ENCODE data around the gene HOXC6.
"Not testable (repeated sequence)": the region's sequence is repeated elsewhere in the genome, so short reads cannot be mapped to it uniquely, and the experiment has no call there.

Gene HOXC6

DNA sequence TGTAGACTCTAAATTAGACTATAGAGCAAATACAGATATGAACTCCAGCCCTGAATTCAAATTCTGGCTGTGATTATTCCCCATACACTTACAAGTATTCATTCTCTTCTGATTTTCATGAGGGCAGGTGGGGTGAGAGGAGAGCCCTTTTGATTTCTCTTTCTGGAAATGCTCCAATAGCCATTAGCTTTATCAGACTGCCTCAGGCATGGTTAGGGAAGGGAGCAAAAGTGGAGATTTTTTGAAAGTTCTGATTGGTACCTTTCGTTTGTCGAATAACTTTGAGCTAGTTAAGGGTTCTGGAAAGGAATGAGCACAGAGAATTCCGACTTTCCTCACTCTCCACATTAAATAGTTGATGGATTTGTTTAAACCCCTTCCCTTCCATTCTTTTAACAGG is 12.4 kb downstream of the HOXC6 start:
- no peak for DNase-seq

DNA sequence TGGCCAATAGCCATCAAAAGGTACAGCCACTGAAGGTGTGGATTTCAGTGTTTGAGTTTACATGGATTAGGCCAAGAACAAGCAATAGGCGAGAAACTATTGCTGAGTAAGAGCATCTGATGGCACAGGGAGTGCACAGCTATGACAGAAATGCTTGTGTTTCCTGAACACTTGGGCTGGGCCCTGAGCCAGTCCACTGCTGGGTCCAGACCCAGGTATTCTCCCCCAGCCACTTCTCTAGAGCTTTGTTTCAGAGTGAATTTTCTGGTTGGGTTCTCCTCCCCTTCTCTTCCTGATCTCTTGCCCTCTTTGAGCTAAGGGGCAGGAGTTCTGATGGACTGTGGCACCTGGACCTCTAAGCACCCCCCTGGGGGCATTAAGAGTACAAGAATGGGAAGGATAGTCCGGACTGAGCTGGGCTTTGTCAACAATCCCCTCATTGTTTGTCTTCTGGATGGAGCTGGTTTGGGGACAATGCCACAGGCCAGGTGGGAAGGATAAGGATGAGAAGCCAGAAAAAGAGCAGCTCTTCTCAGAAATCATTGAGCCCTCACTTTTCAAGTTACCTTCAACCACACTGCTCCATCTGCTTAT is 13.0 kb downstream of the HOXC6 start:
- no peak for DNase-seq

DNA sequence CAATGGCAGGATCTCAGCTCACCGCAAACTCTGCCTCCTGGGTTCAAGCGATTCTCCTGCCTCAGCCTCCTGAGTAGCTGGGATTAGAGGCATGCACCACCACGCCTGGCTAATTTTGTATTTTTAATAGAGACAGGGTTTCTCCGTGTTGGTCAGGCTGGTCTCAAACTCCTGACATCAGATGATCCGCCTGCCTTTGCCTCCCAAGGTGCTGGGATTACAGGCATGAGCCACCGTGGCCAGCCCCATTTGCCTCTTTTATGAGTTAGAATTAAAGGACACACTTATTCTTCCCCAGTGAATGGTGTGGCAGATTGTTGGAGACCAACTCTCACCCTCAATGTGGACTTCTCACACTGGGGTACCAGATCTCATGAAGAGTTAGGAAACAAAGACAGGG is 13.8 kb downstream of the HOXC6 start:
- not testable (repeated sequence) for DNase-seq

DNA sequence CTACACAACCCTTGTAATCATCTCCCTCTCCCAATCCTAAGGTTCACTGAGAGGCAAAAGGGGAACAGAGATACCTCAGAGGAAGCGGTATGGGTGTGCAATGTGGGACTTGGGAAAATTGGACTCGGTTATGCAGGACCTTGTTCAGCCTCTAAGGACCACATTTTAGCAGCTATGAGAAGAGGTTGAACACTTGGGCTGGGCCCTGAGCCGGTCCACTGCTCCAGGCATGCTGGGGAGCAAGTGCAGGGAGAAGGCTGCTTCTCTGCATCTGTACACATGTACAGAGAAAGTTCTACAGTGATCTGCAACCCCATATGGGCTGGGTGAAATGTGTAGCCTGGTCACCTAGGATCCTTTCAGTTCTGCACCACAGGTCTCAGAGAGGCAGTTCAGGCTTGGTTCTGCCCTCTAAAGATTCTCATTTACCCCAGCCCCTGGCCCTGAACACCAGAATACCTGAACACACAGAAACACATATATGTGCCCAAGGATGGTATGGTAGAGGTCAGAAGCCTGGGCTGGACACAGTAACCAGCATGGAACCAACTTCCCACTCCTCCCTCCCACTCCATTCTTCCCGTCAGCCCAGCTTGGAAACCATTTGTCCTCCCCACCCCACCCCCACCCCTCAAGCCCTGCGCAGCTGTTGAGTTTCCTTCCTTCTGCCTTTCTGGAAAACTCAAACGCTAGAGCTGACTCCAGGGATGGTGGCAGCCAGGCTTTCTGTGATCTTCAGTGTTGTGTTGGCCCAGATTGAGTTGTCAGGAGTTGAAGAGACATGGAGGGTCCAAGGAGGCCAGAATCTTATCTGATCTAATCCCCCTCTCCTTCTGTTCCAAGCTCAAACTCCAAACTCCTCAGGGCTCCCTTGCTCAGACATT is 15.0 kb downstream of the HOXC6 start:
- peak; percentile 31 for DNase-seq

DNA sequence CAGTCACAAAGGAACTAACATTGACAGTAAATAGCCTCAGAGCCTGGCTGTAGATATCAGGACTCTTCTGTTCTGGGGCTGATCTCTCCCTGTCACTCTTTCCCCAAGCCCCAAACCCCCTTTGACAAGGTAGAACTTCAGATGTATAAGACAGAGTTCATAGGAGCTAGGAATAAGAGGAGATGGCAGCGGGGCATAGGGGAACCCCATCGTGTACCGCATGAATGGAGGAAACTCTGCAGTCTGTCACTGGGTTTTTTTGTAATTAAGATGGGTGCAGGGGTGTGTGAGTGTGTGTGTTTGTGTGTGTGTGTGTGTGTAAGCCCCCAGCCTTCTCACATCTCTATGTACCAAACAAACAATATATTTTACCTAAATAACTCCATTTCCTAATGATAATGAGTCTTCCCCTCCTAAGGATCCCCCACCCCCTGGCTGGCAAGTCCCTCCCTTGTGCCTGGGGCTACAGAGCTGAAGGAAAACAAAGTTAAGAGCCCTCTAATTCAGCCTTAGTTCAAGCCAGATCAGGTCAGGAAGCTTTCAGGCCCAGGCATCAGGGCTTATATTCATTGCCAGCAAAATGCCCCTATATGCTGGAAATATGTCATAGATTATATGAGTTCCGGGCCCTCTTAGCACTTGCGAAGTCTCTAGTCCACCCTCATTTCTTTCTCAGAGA is 16.3 kb downstream of the HOXC6 start:
- DNase-seq = no peak

DNA sequence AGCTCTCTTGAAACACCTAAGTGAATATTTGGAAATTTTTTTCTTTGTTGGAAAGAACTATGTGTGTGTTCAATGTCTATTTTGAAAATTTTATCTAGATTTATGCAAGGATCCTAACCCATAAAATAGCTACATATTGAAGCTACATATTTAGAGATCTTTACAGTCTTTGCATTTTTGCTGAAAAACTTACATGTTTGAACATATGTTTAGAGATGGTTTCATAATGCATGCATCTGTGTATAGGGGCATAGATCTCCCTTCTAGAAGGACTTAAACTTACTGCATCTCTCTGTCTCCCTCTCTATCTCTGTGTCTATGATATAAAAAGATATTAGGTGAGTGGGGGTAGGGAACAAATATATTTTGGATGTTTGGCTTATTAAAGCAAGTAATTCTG is 17.2 kb downstream of the HOXC6 start:
- no peak for DNase-seq

DNA sequence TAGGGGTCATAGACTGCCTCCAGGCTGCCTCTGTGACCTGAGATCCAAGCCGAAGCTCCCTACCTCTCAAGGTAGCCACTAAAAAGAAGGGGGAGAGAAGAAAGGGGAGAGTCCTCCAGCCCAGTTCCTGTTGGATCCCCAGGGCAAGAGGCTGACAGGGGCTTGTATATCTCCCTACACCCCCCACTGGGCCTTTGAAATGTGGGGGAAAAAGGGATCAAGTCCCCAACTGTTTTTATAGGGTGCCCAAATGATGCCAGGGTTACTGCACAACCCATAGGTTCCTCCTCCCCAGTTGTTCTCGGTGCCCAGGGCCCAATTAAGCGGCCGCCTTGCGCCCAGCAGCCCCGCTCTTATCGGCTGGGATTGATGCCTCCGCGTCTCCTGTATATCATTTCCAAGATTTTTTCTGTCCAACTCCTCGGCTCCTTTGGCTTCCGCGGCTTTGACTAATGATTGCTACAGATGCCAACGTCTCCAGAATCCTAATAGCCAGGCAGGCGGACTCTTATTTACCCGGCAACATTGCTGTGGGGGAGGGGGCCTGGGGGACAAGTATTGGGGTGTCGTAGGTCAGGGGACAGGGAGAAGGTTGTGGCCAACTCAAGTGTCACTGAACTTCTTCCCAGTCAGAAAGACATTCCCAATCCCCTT is 17.8 kb downstream of the HOXC6 start:
- DNase-seq = peak; percentile 51

DNA sequence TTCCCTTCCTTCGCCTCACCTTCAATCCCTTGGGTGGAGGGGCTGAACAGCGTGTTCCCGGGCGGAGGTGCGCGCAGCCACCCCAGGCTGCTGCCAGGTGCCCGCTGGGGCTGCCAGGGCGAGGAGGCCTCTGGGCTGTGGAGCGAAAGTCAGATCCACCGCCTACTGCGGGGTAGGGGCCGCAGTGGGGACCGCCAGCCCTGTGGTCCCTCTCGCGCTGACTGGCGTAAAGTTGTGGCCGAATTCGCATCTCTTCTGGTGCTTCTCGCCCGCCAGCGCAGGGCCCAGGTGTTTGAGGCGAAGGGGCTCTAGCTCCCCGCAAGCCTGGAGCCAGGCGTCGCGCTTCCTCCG is 18.5 kb downstream of the HOXC6 start:
- no peak for DNase-seq

DNA sequence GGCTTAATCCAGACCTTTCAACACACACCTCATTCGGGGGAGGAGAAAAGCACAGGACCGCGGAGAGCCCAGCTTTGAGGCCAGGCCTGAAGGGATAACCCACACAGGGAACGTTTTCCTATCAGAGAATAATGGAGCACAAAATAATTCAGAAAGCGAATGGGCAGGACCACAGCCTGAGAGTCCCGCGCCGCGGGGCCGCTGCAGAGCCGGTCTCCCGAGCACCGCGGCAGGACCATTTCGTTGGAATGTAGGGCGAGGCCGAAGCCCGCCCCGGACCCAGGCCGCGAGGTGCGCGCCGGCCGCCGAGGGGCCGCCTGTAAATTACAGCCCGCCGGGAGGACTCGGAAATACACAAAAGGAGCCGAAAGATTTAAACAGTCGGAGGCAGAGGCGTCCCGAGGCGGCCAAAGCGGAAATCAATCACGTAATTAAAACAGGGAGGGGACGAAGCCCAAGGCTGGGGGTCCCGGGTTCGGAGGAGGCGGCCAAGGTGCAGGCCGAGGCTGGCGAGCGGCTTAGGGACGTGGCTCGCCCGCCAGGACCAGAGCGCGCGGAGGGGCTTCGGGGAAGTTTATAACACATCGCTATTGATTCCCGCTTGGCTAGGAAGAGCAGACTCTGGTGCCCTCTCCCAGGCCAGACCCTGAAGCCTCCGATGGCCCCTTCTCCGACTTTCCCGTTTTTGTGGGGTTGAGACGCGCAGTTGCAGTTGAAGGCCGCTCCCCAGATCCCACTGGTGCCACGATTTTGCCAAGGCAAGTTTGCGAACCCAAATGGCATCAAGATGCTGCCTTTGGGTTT is 19.1 kb downstream of the HOXC6 start:
- peak; percentile 81 for DNase-seq

DNA sequence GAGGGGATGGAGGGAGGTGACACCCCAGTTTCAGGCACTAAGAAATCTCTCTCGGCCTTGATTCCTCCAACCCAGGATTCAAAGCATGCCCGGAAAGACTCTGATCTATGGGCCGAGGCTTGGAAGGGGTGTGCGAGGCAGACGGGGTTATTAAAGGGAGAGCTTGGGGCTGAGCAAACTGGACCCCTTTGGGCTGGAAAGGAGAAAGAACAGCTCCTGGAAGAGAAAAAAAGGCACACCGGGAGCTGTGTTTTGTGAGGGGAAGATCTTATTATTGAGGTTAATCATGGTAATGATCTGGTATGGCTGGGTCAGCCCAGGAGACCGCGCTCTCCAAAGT is 19.7 kb downstream of the HOXC6 start:
- no peak for DNase-seq

DNA sequence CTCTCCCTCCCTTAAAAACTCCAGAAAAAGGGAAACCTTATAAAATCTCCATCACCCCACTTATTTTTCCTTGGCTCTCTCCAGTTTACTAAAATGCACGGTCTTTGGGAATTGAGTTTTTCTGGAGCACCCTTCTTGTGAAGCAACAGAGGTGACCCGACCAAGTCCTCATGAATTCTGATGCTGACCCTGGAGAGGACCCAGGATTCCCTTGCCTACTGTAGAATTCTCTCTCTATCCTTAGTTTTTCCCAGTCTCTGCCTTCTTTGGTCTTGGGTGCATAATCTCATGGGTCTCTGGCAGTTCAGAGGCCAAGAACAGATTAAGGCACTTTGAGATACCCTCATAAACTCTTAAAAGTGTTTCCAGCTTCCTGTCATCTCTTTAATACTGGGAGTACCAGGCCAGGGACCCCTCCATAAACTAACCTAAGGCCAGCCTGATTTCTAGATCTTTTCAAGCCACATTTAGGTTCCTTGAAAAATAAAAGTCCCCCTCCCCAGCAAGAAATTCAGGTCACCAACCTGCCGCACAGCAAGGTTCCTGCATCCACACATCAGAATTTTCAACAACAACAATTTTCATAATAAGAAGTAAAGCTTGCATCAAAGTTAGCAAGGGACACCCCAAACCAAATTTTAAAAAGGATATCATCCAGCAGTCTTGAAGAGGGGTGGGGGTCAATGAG is 20.3 kb downstream of the HOXC6 start:
- DNase-seq = no peak

DNA sequence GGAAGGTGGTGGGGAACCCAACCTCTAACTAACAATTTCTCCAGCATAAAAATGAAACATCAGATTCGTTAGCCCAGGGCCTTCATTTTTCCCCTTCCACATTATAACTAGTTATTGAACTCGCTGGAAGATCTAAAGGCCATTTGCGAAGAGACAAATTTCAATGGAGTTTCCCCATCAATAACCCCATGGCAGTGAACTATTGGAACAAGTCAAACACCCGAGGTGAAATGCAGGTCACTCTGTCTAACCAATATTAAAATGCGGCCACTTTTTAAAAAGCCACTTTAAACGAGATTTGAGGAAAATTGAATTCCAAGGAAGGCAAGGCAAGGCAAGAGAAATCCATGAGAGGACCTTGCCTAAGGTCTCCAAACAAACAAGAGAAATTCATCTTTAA is 20.9 kb downstream of the HOXC6 start:
- no peak for DNase-seq

DNA sequence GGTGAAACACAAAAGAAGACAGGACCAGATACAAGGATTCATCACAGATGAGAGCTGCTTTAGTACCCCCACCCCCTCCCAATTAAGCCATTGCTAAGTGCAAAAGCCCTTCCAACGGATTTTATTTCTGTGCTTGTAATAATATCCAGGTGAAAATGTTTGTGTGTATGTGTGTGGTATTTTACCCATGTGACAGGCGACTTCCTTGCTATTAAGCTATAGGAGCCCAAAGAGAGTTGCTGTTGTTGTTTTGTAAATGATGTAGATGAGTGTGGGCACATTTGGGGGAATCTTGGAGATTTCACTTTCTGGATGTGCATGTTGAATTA is 22.2 kb downstream of the HOXC6 start:
- no peak for DNase-seq

DNA sequence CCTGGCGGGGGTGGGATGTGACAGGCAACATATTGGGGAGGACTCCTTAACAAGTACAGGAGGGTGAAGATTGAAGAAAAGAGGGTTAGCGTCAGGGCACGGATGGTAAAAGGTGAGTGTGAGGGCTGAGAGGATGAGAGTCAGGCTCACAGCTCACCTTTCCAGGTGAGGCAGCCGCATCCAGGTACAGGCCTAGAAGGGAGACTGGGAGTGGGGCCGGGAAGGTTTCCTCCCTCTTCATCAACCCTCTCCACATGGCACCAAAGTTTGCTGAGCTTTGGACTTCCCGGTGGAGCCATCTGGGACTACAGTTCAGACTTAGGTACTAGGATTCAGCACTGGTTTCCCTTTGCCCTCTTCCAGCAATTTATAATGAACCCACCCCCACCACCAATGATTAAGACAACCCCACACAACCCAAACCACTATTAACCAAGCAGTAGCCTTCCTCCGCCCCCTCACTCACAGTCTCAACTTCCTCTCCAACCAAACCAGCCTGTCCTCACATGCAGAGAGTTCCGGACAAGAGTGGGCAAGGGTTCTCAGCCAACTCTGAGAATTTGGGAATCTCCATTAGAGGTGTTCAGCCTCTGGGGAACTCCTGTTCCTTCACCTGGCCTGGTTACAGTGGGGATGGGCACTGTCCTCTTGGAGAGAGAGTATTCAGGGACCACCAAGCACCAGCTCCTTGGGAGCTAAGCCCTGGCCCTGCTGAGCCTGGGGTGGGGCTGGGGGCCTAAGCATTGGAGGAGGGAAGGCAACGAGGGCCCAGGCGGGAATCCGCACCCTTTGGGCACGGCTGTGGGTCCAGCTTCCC is 23.0 kb downstream of the HOXC6 start:
- peak; percentile 63 for DNase-seq

DNA sequence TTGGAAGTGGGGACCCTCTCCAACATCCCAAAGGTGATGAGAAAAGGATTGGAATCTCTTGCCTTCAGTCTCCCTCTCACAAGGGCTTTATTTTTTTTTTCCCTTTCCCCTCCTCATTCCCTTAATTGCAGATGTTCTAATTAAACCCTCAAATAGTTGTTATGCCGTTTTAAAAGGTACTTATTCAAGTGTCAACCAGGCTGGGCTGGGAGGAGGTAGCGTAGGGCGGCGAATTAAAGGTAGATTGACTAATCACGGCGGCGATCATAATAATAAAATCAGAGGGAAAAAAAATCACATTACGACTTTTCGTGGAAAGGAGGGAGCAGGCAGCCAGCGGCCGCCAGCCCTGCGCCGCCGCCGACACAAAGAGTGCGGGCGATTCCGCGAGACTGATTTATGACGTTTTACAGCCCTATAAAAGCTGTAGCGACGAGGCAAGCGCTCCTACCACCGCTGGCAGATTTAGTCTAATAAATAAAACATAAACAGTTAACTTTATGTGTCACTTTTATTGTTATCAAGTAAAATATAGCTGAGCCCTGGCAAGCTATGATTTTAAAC is 23.7 kb downstream of the HOXC6 start:
- peak; percentile 77 for DNase-seq

DNA sequence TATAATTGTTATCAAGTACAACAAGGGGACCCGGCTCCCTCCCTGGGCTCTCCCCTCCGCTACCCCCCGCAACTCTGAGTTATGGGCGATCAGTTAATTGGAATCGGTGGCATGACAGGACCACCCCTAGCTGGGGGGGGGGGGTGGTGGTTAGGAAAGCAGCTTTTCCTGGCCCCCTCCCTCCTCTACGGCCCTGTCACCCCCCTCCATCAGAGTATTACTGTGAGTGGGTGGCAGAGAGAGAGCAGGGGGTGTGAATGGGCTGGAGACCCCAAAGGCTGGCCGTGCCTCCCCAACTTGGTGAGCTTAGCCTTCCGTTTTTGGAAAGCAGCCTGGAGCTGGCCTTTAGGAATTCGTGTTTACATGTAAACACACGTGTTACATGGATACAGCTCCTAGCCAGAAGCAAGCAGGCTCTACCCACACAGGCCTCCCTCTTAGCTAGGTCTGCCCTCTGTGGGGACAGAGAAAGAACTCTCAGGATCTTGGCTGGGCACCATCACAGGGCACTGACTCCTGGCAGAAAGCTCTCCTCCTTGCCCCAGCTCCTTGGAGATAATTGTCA is 24.3 kb downstream of the HOXC6 start:
- peak; percentile 76 for DNase-seq

DNA sequence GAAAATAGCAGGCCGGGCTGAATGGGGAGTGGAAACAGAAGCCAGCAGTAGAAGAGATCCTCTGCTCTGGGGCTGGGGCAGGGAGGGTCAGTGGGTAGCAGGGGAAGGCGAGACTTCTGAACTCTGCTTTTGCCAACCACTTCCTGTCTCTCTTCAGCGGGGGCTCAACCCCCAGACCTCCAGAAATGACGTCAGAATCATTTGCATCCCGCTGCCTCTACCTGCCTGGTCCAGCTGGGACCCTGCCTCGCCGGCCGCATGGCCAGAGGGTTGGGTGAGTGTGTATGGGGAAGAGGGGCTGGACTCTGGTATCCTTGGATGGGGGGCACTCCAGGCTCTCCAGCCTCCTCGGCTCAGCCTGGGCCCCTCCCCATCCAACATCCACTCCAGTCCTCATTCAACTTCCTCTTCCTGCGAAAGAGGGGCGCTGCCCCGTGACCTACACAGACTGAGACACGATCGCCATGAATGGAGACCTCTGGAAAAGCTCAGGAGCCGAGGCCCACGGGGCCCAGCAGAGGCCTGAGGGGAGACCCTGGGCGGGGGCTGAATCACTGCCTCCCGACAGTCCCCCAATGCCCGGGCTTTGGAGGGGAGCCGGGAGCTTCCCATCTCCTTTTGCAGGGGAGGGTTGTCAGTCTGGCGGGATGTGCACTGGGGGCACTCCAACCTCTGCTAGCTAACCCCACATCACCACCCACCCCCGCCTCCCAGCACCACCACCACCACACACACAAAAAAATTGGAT is 24.9 kb downstream of the HOXC6 start:
- peak; percentile 74 for DNase-seq

DNA sequence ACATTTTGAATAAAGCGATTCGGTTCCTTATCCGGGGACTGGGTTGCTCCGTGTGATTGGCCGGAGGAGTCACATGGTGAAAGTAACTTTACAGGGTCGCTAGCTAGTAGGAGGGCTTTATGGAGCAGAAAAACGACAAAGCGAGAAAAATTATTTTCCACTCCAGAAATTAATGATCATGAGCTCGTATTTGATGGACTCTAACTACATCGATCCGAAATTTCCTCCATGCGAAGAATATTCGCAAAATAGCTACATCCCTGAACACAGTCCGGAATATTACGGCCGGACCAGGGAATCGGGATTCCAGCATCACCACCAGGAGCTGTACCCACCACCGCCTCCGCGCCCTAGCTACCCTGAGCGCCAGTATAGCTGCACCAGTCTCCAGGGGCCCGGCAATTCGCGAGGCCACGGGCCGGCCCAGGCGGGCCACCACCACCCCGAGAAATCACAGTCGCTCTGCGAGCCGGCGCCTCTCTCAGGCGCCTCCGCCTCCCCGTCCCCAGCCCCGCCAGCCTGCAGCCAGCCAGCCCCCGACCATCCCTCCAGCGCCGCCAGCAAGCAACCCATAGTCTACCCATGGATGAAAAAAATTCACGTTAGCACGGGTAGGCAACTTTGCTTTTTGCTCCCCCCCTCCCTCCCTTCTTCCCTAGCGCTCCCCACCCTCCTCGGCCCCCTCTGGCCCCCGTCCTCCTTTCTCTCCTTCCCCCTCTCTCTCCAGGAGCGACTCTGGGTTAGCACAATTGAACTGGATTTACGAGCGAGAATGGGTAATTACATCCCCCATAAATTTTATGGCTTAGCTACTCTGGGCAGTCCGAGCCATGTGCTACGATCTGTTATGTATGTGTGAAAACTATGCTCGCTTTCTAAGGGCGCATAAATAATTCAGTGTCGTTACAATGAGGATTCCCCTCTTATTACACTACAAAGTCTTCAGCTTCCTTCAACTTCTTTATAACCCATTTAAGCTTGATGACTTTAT is 25.8 kb downstream of the HOXC6 start, which contains the start of gene HOXC4:
TSS of gene HOXC4 (plus strand) at position 85 of the 991 bp plus-strand sequence. CDS start at position 173, 88 bp downstream.
- DNase-seq = peak; percentile 80

Data from right kidney (tissue), 1 donor.